Liver (tissue), 9 donors: Measurements from ENCODE around the gene FADS6. TPM values are rescaled to one million over a fixed set of nuclear protein-coding genes. Genes with fewer than 3 reads are reported as not detected.

ENCODE experiments used
- DNase-seq: peaks from one replicate; pipeline ENCODE4 v3.0.0-alpha.2; 2017; ENCODE audit warnings: low spot score
- H3K27ac ChIP-seq, 2 donors: one replicate each; pipeline ENCODE4 v1.7.0; 2013; ENCODE audit warnings: inconsistent platforms in 2 of 2, low read length in 2 of 2, control low read depth in 1 of 2, low read depth in 1 of 2, mild to moderate bottlenecking in 1 of 2
- H3K27me3 ChIP-seq, 4 donors: one replicate each; pipeline versions ENCODE4 v1.6.1 to v1.7.0; 2013; ENCODE audit warnings: low read length in 3 of 4, inconsistent platforms in 1 of 4, mild to moderate bottlenecking in 1 of 4, moderate library complexity in 1 of 4; ENCODE audit not compliant: control insufficient read depth in 4 of 4, insufficient read depth in 4 of 4
- H3K36me3 ChIP-seq, 4 donors: one replicate each; pipeline versions ENCODE4 v1.6.1 to v1.7.0; 2013; ENCODE audit warnings: low read length in 3 of 4, mild to moderate bottlenecking in 3 of 4, low read depth in 1 of 4, moderate library complexity in 1 of 4; ENCODE audit not compliant: control insufficient read depth in 4 of 4, insufficient read depth in 3 of 4
- H3K4me1 ChIP-seq, 4 donors: one replicate each; pipeline versions ENCODE4 v1.6.1 to v1.7.0; 2013; ENCODE audit warnings: low read length in 3 of 4, mild to moderate bottlenecking in 3 of 4, moderate library complexity in 1 of 4; ENCODE audit not compliant: control insufficient read depth in 4 of 4, insufficient read depth in 4 of 4
- H3K4me3 ChIP-seq, 3 donors: one replicate each; pipeline versions ENCODE4 v1.6.1 to v1.7.0; 2013; ENCODE audit warnings: low read length in 3 of 3, control low read depth in 1 of 3, low read depth in 1 of 3, mild to moderate bottlenecking in 1 of 3
- H3K9ac ChIP-seq, 2 donors: one replicate each; pipeline ENCODE4 v1.7.0; 2013; ENCODE audit warnings: low read length in 2 of 2, mild to moderate bottlenecking in 2 of 2, moderate library complexity in 2 of 2, control low read depth in 1 of 2, low read depth in 1 of 2
- H3K9me3 ChIP-seq, 4 donors: one replicate each; pipeline versions ENCODE4 v1.6.1 to v1.7.0; 2013; ENCODE audit warnings: low read length in 3 of 4; ENCODE audit not compliant: control insufficient read depth in 4 of 4
- CTCF ChIP-seq: fragments of 150-350 bp; IDR thresholded peaks from 2 replicates; pipeline ENCODE4 v1.5.1; 2017; ENCODE audit warnings: improper control_type of control experiment, low read depth, low read length; ENCODE audit not compliant: missing input control
- EGR1 ChIP-seq, 2 donors: IDR thresholded peaks; 2 replicates each; pipeline ENCODE4 v1.6.1; 2016 to 2018; ENCODE audit warnings: antibody characterized with exemption in 2 of 2, low read depth in 2 of 2
- FOXA1 ChIP-seq: IDR thresholded peaks from 2 replicates; pipeline ENCODE4 v1.6.1; 2016; ENCODE audit warnings: antibody characterized with exemption
- FOXA2 ChIP-seq: IDR thresholded peaks from 2 replicates; pipeline ENCODE4 v1.6.1; 2016; ENCODE audit warnings: antibody characterized with exemption
- GABPA ChIP-seq, 2 donors: IDR thresholded peaks in 1 of 2; conservative IDR thresholded peaks in 1 of 2; 2 replicates each; pipeline ENCODE4 v1.6.1; 2016; ENCODE audit warnings: antibody characterized with exemption in 2 of 2, mild to moderate bottlenecking in 1 of 2, moderate library complexity in 1 of 2
- HNF4A ChIP-seq, 2 donors: conservative IDR thresholded peaks; 2 replicates each; pipeline ENCODE4 v1.6.1; 2016; ENCODE audit warnings: antibody characterized with exemption in 2 of 2, mild to moderate bottlenecking in 2 of 2
- HNF4G ChIP-seq: IDR thresholded peaks from 2 replicates; pipeline ENCODE4 v1.6.1; 2016; ENCODE audit warnings: antibody characterized with exemption
- JUND ChIP-seq, 2 donors: IDR thresholded peaks; 2 replicates each; pipeline ENCODE4 v1.6.1; 2016; ENCODE audit warnings: antibody characterized with exemption in 2 of 2
- MAX ChIP-seq: IDR thresholded peaks from 2 replicates; pipeline ENCODE4 v1.6.1; 2016; ENCODE audit warnings: antibody characterized with exemption
- NR2F2 ChIP-seq: IDR thresholded peaks from 2 replicates; pipeline ENCODE4 v1.6.1; 2016; ENCODE audit warnings: antibody characterized with exemption
- RAD21 ChIP-seq, 2 donors: IDR thresholded peaks; 2 replicates each; pipeline ENCODE4 v1.6.1; 2016; ENCODE audit warnings: antibody characterized with exemption in 2 of 2, mild to moderate bottlenecking in 2 of 2
- RXRA ChIP-seq, 2 donors: IDR thresholded peaks; 2 replicates each; pipeline ENCODE4 v1.6.1; 2017 to 2018; ENCODE audit warnings: antibody characterized with exemption in 2 of 2, mild to moderate bottlenecking in 1 of 2
- SP1 ChIP-seq: IDR thresholded peaks from 2 replicates; pipeline ENCODE4 v1.6.1; 2018; ENCODE audit warnings: antibody characterized with exemption, mild to moderate bottlenecking
- TAF1 ChIP-seq: conservative IDR thresholded peaks from 2 replicates; pipeline ENCODE4 v1.6.1; 2016; ENCODE audit warnings: antibody characterized with exemption, mild to moderate bottlenecking
- YY1 ChIP-seq: IDR thresholded peaks from 2 replicates; pipeline ENCODE4 v1.6.1; 2016; ENCODE audit warnings: antibody characterized with exemption, mild to moderate bottlenecking
- ZBTB33 ChIP-seq: IDR thresholded peaks from 2 replicates; pipeline ENCODE4 v1.6.1; 2016; ENCODE audit warnings: antibody characterized with exemption
- WGBS: extraction: QIAGEN DNeasy Blood & Tissue Kit; methylation state at CpG from one replicate; pipeline ENCODE4 v1.1.7; 2013; 5-methylcytosine and 5-hydroxymethylcytosine counted together
- polyA plus RNA-seq, 2 donors: library from polyadenylated mRNA; stranded (reverse) in 1 of 2; unstranded in 1 of 2; fragments of 200-250 nt in 1 of 2; fragments of >200 nt in 1 of 2; fragmentation: Nextera tagmentation in 1 of 2; extraction: Ambion mirVana in 1 of 2; gene quantifications; one replicate each; pipeline versions ENCODE4 v1.2.1 to v1.2.3, GENCODE V29; 2013 to 2015
- total RNA-seq, 2 donors: library from RNA; depleted of rRNA; stranded (reverse); fragments of >200 nt; gene quantifications; one replicate each; pipeline ENCODE4 v1.2.3, GENCODE V29; 2014
- TF ChIP-seq, protein P1 (sequence below): IDR thresholded peaks from 2 replicates; pipeline ENCODE4 v1.6.1; 2016; ENCODE audit warnings: antibody characterized with exemption
- TF ChIP-seq, protein P2 (sequence below): IDR thresholded peaks from 2 replicates; pipeline ENCODE4 v1.6.1; 2016; ENCODE audit warnings: antibody characterized with exemption, mild to moderate bottlenecking
- donor health status: healthy.
- donor health status: healthy.
- donor health status: healthy.
- donor health status: healthy.
- donor health status: healthy.

Gene FADS6
- total and polyA plus RNA-seq, 4 donors = 2.1 to 7.1 (median 4.2) TPM; not detected in 1

DNA sequence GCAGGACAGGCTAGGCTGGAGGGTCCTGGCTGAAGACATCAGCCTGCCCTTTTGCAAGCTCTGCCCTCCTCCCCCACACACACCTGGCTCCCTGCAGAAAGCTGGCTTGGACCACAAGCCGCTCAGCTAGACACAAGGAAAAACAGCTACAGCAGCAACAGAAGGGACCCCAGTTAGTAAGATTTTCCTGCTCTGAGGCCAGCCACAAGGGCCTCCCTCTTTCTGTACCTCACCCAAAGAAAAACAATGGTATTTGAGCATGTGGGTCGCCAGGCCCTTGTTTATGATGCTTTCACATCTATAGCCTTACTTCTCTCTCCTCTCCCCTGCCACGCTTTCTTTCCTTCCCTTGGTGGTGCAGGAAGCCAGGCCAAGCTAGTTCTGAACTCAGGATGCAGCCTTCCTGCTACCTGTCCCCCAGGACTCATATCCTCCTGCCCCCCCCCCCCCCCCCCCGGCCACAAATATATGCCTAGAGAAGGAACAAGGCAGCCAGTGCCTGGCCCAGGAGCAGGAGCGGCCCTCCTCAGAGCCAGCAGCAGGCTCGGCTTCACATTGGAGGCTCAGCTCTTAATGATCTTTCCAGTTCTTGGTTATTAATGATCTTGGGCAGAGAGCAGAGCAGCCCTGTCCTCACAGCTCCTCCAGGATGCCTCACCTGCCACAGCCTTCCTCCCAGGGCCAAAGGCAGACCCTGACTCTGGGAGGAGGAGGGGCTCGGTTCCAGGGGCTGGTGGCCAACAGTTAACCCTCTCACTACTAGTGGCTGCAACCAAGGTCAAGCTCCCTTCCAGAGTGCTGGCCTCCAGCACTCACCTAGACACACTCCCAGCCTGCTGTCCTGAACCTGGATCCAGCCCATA is 53.2 kb downstream of the FADS6 start:
- WGBS = 73% methylated on average over 7 of the region's 7 CpGs
- H3K4me3 ChIP-seq = no peak overlapping the region
- DNase-seq = no peak
- TF ChIP-seq YY1 (no peak), FOXA2 (no peak), TAF1 (no peak), RAD21 (IDR thresholded peaks at IDR 0.05) (no peak), FOXA1 (no peak), MAX (no peak), NR2F2 (no peak), ZBTB33 (no peak), CTCF (no peak), RXRA (IDR thresholded peaks at IDR 0.05) (no peak), HNF4A (conservative IDR thresholded peaks at IDR 0.05) (no peak), SP1 (no peak), EGR1 (IDR thresholded peaks at IDR 0.05; ENCODE audit: low read depth in 2 of 2) (no peak), HNF4G (no peak), GABPA (IDR thresholded peaks at IDR 0.05 in 1 of 2, conservative IDR thresholded peaks at IDR 0.05 in 1 of 2) (no peak), JUND (IDR thresholded peaks at IDR 0.05) (no peak)
- TF ChIP-seq, protein P1, sequence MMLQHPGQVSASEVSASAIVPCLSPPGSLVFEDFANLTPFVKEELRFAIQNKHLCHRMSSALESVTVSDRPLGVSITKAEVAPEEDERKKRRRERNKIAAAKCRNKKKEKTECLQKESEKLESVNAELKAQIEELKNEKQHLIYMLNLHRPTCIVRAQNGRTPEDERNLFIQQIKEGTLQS = no peak
- TF ChIP-seq, protein P2, sequence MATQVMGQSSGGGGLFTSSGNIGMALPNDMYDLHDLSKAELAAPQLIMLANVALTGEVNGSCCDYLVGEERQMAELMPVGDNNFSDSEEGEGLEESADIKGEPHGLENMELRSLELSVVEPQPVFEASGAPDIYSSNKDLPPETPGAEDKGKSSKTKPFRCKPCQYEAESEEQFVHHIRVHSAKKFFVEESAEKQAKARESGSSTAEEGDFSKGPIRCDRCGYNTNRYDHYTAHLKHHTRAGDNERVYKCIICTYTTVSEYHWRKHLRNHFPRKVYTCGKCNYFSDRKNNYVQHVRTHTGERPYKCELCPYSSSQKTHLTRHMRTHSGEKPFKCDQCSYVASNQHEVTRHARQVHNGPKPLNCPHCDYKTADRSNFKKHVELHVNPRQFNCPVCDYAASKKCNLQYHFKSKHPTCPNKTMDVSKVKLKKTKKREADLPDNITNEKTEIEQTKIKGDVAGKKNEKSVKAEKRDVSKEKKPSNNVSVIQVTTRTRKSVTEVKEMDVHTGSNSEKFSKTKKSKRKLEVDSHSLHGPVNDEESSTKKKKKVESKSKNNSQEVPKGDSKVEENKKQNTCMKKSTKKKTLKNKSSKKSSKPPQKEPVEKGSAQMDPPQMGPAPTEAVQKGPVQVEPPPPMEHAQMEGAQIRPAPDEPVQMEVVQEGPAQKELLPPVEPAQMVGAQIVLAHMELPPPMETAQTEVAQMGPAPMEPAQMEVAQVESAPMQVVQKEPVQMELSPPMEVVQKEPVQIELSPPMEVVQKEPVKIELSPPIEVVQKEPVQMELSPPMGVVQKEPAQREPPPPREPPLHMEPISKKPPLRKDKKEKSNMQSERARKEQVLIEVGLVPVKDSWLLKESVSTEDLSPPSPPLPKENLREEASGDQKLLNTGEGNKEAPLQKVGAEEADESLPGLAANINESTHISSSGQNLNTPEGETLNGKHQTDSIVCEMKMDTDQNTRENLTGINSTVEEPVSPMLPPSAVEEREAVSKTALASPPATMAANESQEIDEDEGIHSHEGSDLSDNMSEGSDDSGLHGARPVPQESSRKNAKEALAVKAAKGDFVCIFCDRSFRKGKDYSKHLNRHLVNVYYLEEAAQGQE = no peak
- no peak overlapping the region for H3K9ac ChIP-seq
- no peaks in the 10 kb centered on the region for H3K27me3 ChIP-seq
- H3K36me3 ChIP-seq = peaks cover 0 to 14% (median 2%) of the 10 kb centered on the region in 4 donors
- peaks cover 0 to 7% (median 5%) of the 10 kb centered on the region in 4 donors for H3K4me1 ChIP-seq
- no peaks in the 10 kb centered on the region for H3K9me3 ChIP-seq
- H3K27ac ChIP-seq = no peak overlapping the region
